Liver (tissue), 3 donors: ENCODE data around the gene PBOV1.

Experiments
- CTCF ChIP-seq: fragments of 150-350 bp; IDR thresholded peaks from 2 replicates; pipeline ENCODE4 v1.5.1; 2017; ENCODE audit warnings: improper control_type of control experiment, low read depth, low read length; ENCODE audit not compliant: missing input control
- EGR1 ChIP-seq, 2 donors: IDR thresholded peaks; 2 replicates each; pipeline ENCODE4 v1.6.1; 2016 to 2018; ENCODE audit warnings: antibody characterized with exemption in 2 of 2, low read depth in 2 of 2
- FOXA1 ChIP-seq: IDR thresholded peaks from 2 replicates; pipeline ENCODE4 v1.6.1; 2016; ENCODE audit warnings: antibody characterized with exemption
- MAX ChIP-seq: IDR thresholded peaks from 2 replicates; pipeline ENCODE4 v1.6.1; 2016; ENCODE audit warnings: antibody characterized with exemption
- RAD21 ChIP-seq, 2 donors: IDR thresholded peaks; 2 replicates each; pipeline ENCODE4 v1.6.1; 2016; ENCODE audit warnings: antibody characterized with exemption in 2 of 2, mild to moderate bottlenecking in 2 of 2
- TAF1 ChIP-seq: conservative IDR thresholded peaks from 2 replicates; pipeline ENCODE4 v1.6.1; 2016; ENCODE audit warnings: antibody characterized with exemption, mild to moderate bottlenecking
- donor health status: healthy.
- donor health status: healthy.

- TF ChIP-seq CTCF: no peak
- no peak for TF ChIP-seq FOXA1
- no peak for TF ChIP-seq MAX
- TF ChIP-seq RAD21 (IDR thresholded peaks at IDR 0.05): no peak
- TF ChIP-seq EGR1 (IDR thresholded peaks at IDR 0.05; ENCODE audit: low read depth in 2 of 2): no peak
- no peak for TF ChIP-seq TAF1
These were observed 23.1 kb upstream of the PBOV1 start for GRCh38 chr6:138241381-138241780.
